Transverse colon (tissue), 4 donors: ENCODE results near the gene XKR8. TPM values are rescaled to one million over a fixed set of nuclear protein-coding genes. Genes with fewer than 3 reads are reported as not detected.
A peak's percentile ranks its signal among the peaks of the same experiment; 100 is the strongest.

ENCODE experiments used
- DNase-seq: peaks from one replicate; pipeline ENCODE4 v3.0.0-alpha.2; 2019
- H3K27ac ChIP-seq, 4 donors: fragments of 200-600 bp; sonication (generic); 2 replicates each; pipeline ENCODE4 v1.5.1; 2016 to 2018; ENCODE audit warnings: inconsistent platforms in 4 of 4
- H3K27me3 ChIP-seq: fragments of 200-600 bp; sonication (generic); 2 replicates; pipeline ENCODE4 v1.5.1; 2017; ENCODE audit warnings: inconsistent platforms
- H3K36me3 ChIP-seq, 4 donors: fragments of 200-600 bp; sonication (generic); 2 replicates each; pipeline ENCODE4 v1.5.1; 2017 to 2019; ENCODE audit warnings: inconsistent platforms in 4 of 4
- H3K4me1 ChIP-seq, 4 donors: fragments of 200-600 bp; sonication (generic); 2 replicates each; pipeline ENCODE4 v1.5.1; 2017 to 2020; ENCODE audit warnings: inconsistent platforms in 4 of 4
- H3K4me3 ChIP-seq, 4 donors: fragments of 200-600 bp; sonication (generic); 1 replicate in 1 of 4; 2 replicates in 3 of 4; pipeline versions ENCODE4 v1.5.1 to v1.6.1; 2017 to 2019; ENCODE audit warnings: inconsistent platforms in 4 of 4
- H3K9me3 ChIP-seq, 2 donors: fragments of 200-600 bp; sonication (generic); 2 replicates each; pipeline ENCODE4 v1.5.1; 2017 to 2019; ENCODE audit warnings: inconsistent platforms in 2 of 2
- CTCF ChIP-seq, 5 experiments: fragments of 200-600 bp in 3 of 5; fragments of 450-650 bp in 2 of 5; sonication (generic) in 3 of 5; IDR thresholded peaks; 1 replicate in 2 of 5; 2 replicates in 3 of 5; pipeline ENCODE4 v1.5.1; 2016 to 2017; ENCODE audit warnings: antibody characterized with exemption in 5 of 5, inconsistent platforms in 3 of 5, mild to moderate bottlenecking in 2 of 5, moderate library complexity in 1 of 5
- EP300 ChIP-seq: sonication (generic); formaldehyde crosslinking; IDR thresholded peaks from one replicate; pipeline ENCODE4 v1.6.1; 2017; ENCODE audit warnings: antibody characterized with exemption, low read depth
- POLR2A ChIP-seq: fragments of 450-650 bp; IDR thresholded peaks from one replicate; pipeline ENCODE4 v1.6.1; 2016; ENCODE audit warnings: antibody characterized with exemption, mild to moderate bottlenecking, moderate library complexity
- POLR2AphosphoS5 ChIP-seq, 3 donors: sonication (generic); formaldehyde crosslinking; IDR thresholded peaks; one replicate each; pipeline ENCODE4 v1.6.1; 2016; ENCODE audit warnings: antibody characterized with exemption in 3 of 3
- WGBS, 2 donors: methylation state at CpG; one replicate each; pipeline ENCODE4 v1.1.5; 2018; ENCODE audit warnings: low coverage in 1 of 2; 5-methylcytosine and 5-hydroxymethylcytosine counted together
- in situ Hi-C, 4 donors: fragments of 200-750 bp; cut with MboI; loops; one replicate each; pipeline versions ENCODE4 v1.15.0 to v1.15.1; 2017; ENCODE audit warnings: low sequenced_read_pairs in 3 of 4, low pct_ligation_motif_present in 1 of 4, low pct_unique_long_range_greater_than_20kb in 1 of 4
- intact Hi-C: fragments of 100-400 bp; cut with DNase I; formaldehyde crosslinking; loops from one replicate; pipeline ENCODE4 v1.15.1; 2023; ENCODE audit warnings: low total_unique reads
- total RNA-seq, 4 donors: library from RNA; depleted of rRNA; stranded (reverse); fragments of >200 nt; gene quantifications; one replicate each; pipeline ENCODE4 v1.1.0, GENCODE V29; 2016

Gene XKR8
- total RNA-seq: 10 to 100 TPM in 3 of 4 donors, 1 to 10 TPM in 1; 8.6 to 13.8 (median 10.4) TPM

- Histone ChIP-seq H3K9me3 (no peaks in the 10 kb centered on the region), H3K36me3 (no peaks in the 10 kb centered on the region), H3K4me1 (peaks cover 10 to 27% (median 22%) of the 10 kb centered on the region in 4 donors), H3K4me3 (peak within 1 kb of the TSS; percentile 56 to 71 (median 68)), H3K27ac (peak within 1 kb of the TSS; percentile 94 to 96 (median 96)), H3K27me3 (no peaks in the 10 kb centered on the region)
- in situ Hi-C loops: no loop called here
- intact Hi-C loops: no loop called here
- no peak for TF ChIP-seq EP300
- peak; percentile 38 to 72 (median 42) for TF ChIP-seq CTCF (IDR thresholded peaks at IDR 0.05)
- peak; percentile 70 for TF ChIP-seq POLR2A
- peak; percentile 10 to 79 (median 69) for TF ChIP-seq POLR2AphosphoS5 (IDR thresholded peaks at IDR 0.05)
- DNase-seq: peak; percentile 89
- WGBS, 2 donors: 8% methylated on average over 10 of the region's 68 CpGs; no CpG with 5 or more reads in 1 of the 2 donors
Observed at GRCh38 chr1:27959792-27960603, at the start of gene XKR8. TSS of gene XKR8 (plus strand) at chr1:27959973. CDS start at chr1:27960070, 97 bp downstream.

GRCh38 chr1:27912429-27912828 lies 47.3 kb upstream of the XKR8 start:
- no peak overlapping the region for H3K4me3 ChIP-seq
- in situ Hi-C loops: no loop called here
- peaks cover 0 to 14% (median 5%) of the 10 kb centered on the region in 4 donors for H3K36me3 ChIP-seq
- TF ChIP-seq POLR2AphosphoS5 (IDR thresholded peaks at IDR 0.05) (no peak), EP300 (no peak), POLR2A (no peak), CTCF (IDR thresholded peaks at IDR 0.05) (no peak)
- intact Hi-C loops: no loop called here
- H3K4me1 ChIP-seq: peaks cover 0 to 20% (median 7%) of the 10 kb centered on the region in 4 donors
- DNase-seq: no peak
- no peaks in the 10 kb centered on the region for H3K27me3 ChIP-seq
- peaks cover 0 to 4% of the 10 kb centered on the region in 2 donors for H3K9me3 ChIP-seq
- H3K27ac ChIP-seq: no peak overlapping the region
- WGBS, 2 donors: 81% methylated on average over 1 of the region's 1 CpG; no CpG with 5 or more reads in 1 of the 2 donors

GRCh38 chr1:27915082-27915575 lies 44.6 kb upstream of the XKR8 start:
- no peak for DNase-seq
- peaks cover 0 to 9% (median 2%) of the 10 kb centered on the region in 4 donors for H3K36me3 ChIP-seq
- intact Hi-C loops: no loop called here
- in situ Hi-C loops: no loop called here
- H3K27ac ChIP-seq: peak overlapping the region; percentile 74 to 86 (median 86)
- H3K4me3 ChIP-seq: peak overlapping the region in 1 of 4 donors; percentile 81
- peaks cover 0 to 4% of the 10 kb centered on the region in 2 donors for H3K9me3 ChIP-seq
- WGBS, 2 donors: 60 to 68% methylated on average over 1 to 7 of the region's 7 CpGs
- TF ChIP-seq EP300: no peak
- TF ChIP-seq POLR2AphosphoS5 (IDR thresholded peaks at IDR 0.05): no peak
- no peak for TF ChIP-seq POLR2A
- no peak for TF ChIP-seq CTCF (IDR thresholded peaks at IDR 0.05)
- H3K4me1 ChIP-seq: peaks cover 0 to 20% (median 7%) of the 10 kb centered on the region in 4 donors
- H3K27me3 ChIP-seq: no peaks in the 10 kb centered on the region

GRCh38 chr1:27922272-27922671 lies 37.5 kb upstream of the XKR8 start:
- WGBS, 2 donors: 52 to 58% methylated on average over 3 of the region's 3 CpGs
- in situ Hi-C loops (no loop called here), intact Hi-C loops (no loop called here)
- Histone ChIP-seq H3K27ac (peak overlapping the region; percentile 30 to 54 (median 50)), H3K4me3 (no peak overlapping the region), H3K9me3 (no peaks in the 10 kb centered on the region), H3K4me1 (peaks cover 0 to 11% (median 3%) of the 10 kb centered on the region in 4 donors), H3K36me3 (no peaks in the 10 kb centered on the region), H3K27me3 (no peaks in the 10 kb centered on the region)
- peak; percentile 22 for DNase-seq
- TF ChIP-seq POLR2A (no peak), EP300 (no peak), CTCF (IDR thresholded peaks at IDR 0.05) (no peak), POLR2AphosphoS5 (IDR thresholded peaks at IDR 0.05) (no peak)
